HG03571 (cell line): ENCODE measurements around the gene SPOUT1.

Experiments
- ATAC-seq: cut with Tn5 transposase; IDR thresholded peaks from one replicate; pipeline ENCODE4 v1.9.1; 2021; ENCODE audit not compliant: unreplicated experiment

The SPOUT1 gene

GRCh38 chr9:128838338-128838737 is 8.7 kb upstream of the SPOUT1 start:
- ATAC-seq, result no peak

GRCh38 chr9:128836509-128837145 is 7.0 kb upstream of the SPOUT1 start:
- no peak for ATAC-seq

GRCh38 chr9:128835246-128836210 is 5.9 kb upstream of the SPOUT1 start:
- no peak for ATAC-seq

GRCh38 chr9:128833696-128834095 is 4.1 kb upstream of the SPOUT1 start:
- ATAC-seq, result no peak

GRCh38 chr9:128828719-128829452 is 708 bp downstream of the SPOUT1 start:
- ATAC-seq, result peak; percentile 2

GRCh38 chr9:128828267-128828666 is 1.3 kb downstream of the SPOUT1 start:
- ATAC-seq, result no peak

GRCh38 chr9:128825923-128826700 is 3.5 kb downstream of the SPOUT1 start:
- no peak for ATAC-seq

- no peak for ATAC-seq
Observed at GRCh38 chr9:128824911-128825310, 4.7 kb downstream of the SPOUT1 start.

GRCh38 chr9:128823903-128824406 is 5.6 kb downstream of the SPOUT1 start:
- no peak for ATAC-seq

GRCh38 chr9:128823362-128823902 is 6.2 kb downstream of the SPOUT1 start:
- no peak for ATAC-seq

- ATAC-seq, result no peak
Observed at GRCh38 chr9:128822407-128823042, 7.1 kb downstream of the SPOUT1 start.

GRCh38 chr9:128821584-128822406 is 7.8 kb downstream of the SPOUT1 start:
- no peak for ATAC-seq

- no peak for ATAC-seq
Observed at GRCh38 chr9:128820665-128821583, 8.7 kb downstream of the SPOUT1 start.

- ATAC-seq, result no peak
Observed at GRCh38 chr9:128819716-128820664, 9.6 kb downstream of the SPOUT1 start.

- ATAC-seq, result peak; percentile 9
Observed at GRCh38 chr9:128818839-128819715, 10.5 kb downstream of the SPOUT1 start.
